HEK293T (cell line): ENCODE results near the gene HMGN1.
"Not testable (repeated sequence)": the region's sequence is repeated elsewhere in the genome, so short reads cannot be mapped to it uniquely, and the experiment has no call there.

ENCODE experiments used
- CTCF ChIA-PET: fragments of 350-600 bp; formaldehyde crosslinking; extraction: SDS; loops from one replicate; lab custom pipeline; 2021; ENCODE audit warnings: antibody characterized with exemption, inconsistent platforms; lab: Yijun Ruan, JAX
- POLR2A ChIA-PET: fragments of 350-600 bp; formaldehyde crosslinking; extraction: SDS; loops from one replicate; lab custom pipeline; 2020; ENCODE audit warnings: antibody characterized with exemption, inconsistent platforms; lab: Yijun Ruan, JAX
- DNase-seq: peaks from one replicate; pipeline ENCODE4 v3.0.0; 2012; ENCODE audit warnings: mixed read lengths; ENCODE audit errors: extremely low spot score
- ARNT ChIP-seq: fragments of 450-650 bp; IDR thresholded peaks from 2 replicates; pipeline ENCODE4 v1.6.1; 2017; ENCODE audit warnings: mild to moderate bottlenecking
- BHLHE40 ChIP-seq: fragments of 450-650 bp; IDR thresholded peaks from 2 replicates; pipeline ENCODE4 v1.6.1; 2016; ENCODE audit warnings: mild to moderate bottlenecking, moderate library complexity, borderline replicate concordance
- CTBP1 ChIP-seq: fragments of 450-650 bp; IDR thresholded peaks from 2 replicates; pipeline ENCODE4 v1.6.1; 2016; ENCODE audit warnings: borderline replicate concordance
- ELF4 ChIP-seq: fragments of 450-650 bp; IDR thresholded peaks from 2 replicates; pipeline ENCODE4 v1.6.1; 2017; ENCODE audit warnings: antibody characterized with exemption
- FOXA1 ChIP-seq: fragments of 450-650 bp; IDR thresholded peaks from 2 replicates; pipeline ENCODE4 v1.6.1; 2016; ENCODE audit warnings: mild to moderate bottlenecking
- FOXK2 ChIP-seq: fragments of 450-650 bp; IDR thresholded peaks from 2 replicates; pipeline ENCODE4 v1.6.1; 2016; ENCODE audit warnings: mild to moderate bottlenecking
- FOXM1 ChIP-seq: fragments of 450-650 bp; IDR thresholded peaks from 2 replicates; pipeline ENCODE4 v1.6.1; 2017; ENCODE audit warnings: mild to moderate bottlenecking, borderline replicate concordance
- HDGF ChIP-seq: fragments of 450-650 bp; IDR thresholded peaks from 2 replicates; pipeline ENCODE4 v1.6.1; 2017; ENCODE audit warnings: antibody characterized with exemption, borderline replicate concordance
- L3MBTL2 ChIP-seq: fragments of 450-650 bp; conservative IDR thresholded peaks from 2 replicates; pipeline ENCODE4 v1.6.1; 2016; ENCODE audit warnings: mild to moderate bottlenecking
- LEF1 ChIP-seq: fragments of 450-650 bp; IDR thresholded peaks from 2 replicates; pipeline ENCODE4 v1.6.1; 2017; ENCODE audit warnings: mild to moderate bottlenecking, borderline replicate concordance
- NFRKB ChIP-seq: fragments of 450-650 bp; IDR thresholded peaks from 2 replicates; pipeline ENCODE4 v1.6.1; 2016; ENCODE audit warnings: mild to moderate bottlenecking, moderate library complexity
- SP1 ChIP-seq: fragments of 450-650 bp; IDR thresholded peaks from 2 replicates; pipeline ENCODE4 v1.6.1; 2017
- SUZ12 ChIP-seq: fragments of 450-650 bp; IDR thresholded peaks from 2 replicates; pipeline ENCODE4 v1.6.1; 2016; ENCODE audit warnings: mild to moderate bottlenecking
- TARDBP ChIP-seq: fragments of 450-650 bp; IDR thresholded peaks from 2 replicates; pipeline ENCODE4 v1.6.1; 2016
- ZNF384 ChIP-seq: fragments of 450-650 bp; IDR thresholded peaks from 2 replicates; pipeline ENCODE4 v1.6.1; 2016
- TF ChIP-seq, protein P1 (sequence below): fragments of 450-650 bp; IDR thresholded peaks from 2 replicates; pipeline ENCODE4 v1.6.1; 2016

The HMGN1 gene

DNA sequence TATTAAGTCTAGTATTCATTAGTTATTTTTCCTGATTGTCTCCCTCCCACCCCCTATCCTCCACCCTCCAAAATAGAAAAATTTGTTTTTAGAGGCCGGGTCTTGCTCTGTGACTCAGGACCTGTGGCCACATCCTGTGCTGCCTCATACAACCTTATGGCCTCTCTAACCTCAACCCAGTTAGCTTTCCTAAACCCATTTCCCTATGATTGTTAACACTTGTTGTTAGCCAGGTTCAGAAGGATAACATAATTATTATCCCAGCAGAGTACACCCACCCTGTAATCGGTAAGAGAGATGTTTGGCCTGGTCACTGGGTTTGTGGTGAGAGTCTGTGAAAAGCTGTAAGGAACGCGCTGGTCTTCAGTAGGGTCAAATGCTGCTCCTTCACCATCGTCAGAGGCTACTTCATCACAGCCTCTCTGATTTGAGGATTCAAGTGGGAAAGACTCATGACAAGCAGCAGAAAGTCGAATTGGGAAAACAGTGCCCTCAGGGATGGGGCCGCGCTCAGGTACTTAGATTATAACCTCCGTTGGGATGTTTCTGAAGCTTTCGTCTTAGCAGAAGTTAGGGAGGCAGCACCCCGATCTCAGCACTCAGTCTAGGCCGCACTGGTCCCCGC is 35.9 kb upstream of the HMGN1 start:
- ChIA-PET POLR2A (interaction anchor here (3.6 kb wide), 1 partner anchor 36 kb away, joined by 41 read pairs; the partner anchor contains the start of gene HMGN1), CTCF (no interaction called here)
- TF ChIP-seq ZNF384 (no peak), SUZ12 (no peak), BHLHE40 (no peak), CTBP1 (no peak), FOXM1 (no peak), ELF4 (no peak), LEF1 (no peak), ARNT (no peak), NFRKB (no peak), FOXA1 (no peak), SP1 (no peak)
- TF ChIP-seq, protein P1, sequence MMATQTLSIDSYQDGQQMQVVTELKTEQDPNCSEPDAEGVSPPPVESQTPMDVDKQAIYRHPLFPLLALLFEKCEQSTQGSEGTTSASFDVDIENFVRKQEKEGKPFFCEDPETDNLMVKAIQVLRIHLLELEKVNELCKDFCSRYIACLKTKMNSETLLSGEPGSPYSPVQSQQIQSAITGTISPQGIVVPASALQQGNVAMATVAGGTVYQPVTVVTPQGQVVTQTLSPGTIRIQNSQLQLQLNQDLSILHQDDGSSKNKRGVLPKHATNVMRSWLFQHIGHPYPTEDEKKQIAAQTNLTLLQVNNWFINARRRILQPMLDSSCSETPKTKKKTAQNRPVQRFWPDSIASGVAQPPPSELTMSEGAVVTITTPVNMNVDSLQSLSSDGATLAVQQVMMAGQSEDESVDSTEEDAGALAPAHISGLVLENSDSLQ: no peak
- DNase-seq: no peak

DNA sequence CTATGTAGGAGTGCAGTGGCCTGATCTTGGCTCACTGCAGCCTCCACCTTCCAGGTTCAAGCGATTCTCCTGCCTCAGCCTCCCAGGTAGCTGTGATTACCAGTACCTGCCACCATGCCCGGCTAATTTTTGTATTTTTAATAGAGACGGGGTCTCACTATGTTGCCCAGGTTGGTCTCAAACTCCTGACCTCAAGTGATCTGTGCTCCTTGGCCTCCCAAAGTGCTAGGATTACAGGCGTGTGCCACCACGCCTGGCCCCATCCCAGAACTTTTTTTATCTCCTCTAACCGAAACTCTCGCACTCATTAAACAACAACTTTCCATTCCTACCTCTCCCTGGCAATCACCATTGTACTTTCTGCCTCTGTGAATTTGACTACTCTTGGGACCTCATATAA is 33.2 kb upstream of the HMGN1 start:
- POLR2A ChIA-PET: interaction anchor here (0.5 kb wide), 1 partner anchor 34 kb away, joined by 3 read pairs; no protein-coding TSS in a partner anchor
- CTCF ChIA-PET, DNase-seq: not testable (repeated sequence)

DNA sequence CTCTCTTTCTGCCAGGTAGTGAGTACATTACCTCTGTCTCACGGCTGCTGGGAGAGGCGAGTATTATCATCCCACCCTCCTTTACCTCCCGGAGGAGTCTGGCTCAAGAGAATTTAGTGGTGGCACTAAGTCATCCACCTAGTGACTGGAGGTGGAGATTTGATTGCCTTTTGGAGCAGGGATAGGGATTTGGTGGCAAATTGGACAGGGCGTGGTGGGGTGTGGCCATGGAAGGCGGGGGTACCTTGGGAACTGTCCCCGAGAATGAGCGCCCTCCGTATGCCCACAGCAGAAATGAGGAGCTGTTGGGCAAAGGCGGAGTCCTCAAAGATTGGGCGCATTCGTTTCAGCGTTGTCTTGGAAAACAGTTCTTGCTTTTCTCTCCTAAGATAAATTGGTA is 32.1 kb upstream of the HMGN1 start:
- ChIA-PET CTCF (no interaction called here), POLR2A (interaction anchor here (0.9 to 1.5 kb wide), 5 partner anchors 14 to 98 kb away, joined by 3 to 8 read pairs (median 5); partner anchors contain the start of gene HMGN1)
- TF ChIP-seq ELF4: no peak
- TF ChIP-seq CTBP1: no peak
- TF ChIP-seq LEF1: no peak
- no peak for TF ChIP-seq FOXK2
- no peak for TF ChIP-seq TARDBP
- TF ChIP-seq, protein P1: no peak
- no peak for TF ChIP-seq BHLHE40
- TF ChIP-seq HDGF: no peak
- TF ChIP-seq SUZ12: no peak
- no peak for TF ChIP-seq ZNF384
- TF ChIP-seq L3MBTL2: no peak
- no peak for TF ChIP-seq FOXA1
- TF ChIP-seq NFRKB: no peak
- no peak for DNase-seq

DNA sequence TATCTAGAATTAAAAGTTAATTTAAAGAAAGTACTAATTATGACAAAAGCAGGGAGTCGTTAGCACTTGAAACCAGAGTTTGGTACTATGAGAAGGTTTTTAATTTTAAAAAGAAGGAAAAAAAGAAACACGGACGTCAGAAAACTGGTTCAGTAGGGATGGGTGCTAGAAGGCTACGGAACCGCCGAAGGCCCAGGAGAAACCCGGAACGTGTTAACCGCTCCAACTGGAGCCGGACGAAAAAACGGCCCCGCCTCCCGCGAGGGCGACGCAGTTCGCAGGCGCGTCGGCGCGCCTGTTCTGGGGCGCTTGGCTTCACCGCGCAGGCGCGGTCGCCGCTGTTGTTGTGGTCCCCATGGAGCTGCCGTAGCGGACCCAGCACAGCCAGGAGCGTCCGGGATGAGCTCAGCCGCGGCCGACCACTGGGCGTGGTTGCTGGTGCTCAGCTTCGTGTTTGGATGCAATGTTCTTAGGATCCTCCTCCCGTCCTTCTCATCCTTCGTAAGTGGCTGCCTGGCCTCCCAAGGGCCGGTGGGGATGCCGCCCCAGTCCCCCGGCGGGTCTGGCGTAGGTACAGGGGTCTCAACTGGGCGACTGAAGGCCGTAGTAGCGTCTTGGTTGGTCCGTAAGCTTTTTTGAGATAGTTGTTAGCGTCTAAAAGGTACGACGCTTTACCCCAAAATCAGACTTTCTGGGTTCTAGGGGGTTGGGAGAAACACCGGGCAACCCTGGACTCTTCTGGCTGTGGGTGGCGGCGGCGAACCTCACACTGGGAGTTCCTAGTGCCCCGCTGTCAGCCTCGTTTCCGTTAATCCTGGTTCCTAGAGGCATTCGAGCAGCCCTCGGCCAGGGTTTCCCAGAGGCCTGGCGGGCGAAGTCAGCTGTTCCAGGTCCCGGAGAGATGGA is 31.4 kb upstream of the HMGN1 start:
- DNase-seq: peak; percentile 97
- ChIA-PET POLR2A (interaction anchor here (0.6 to 1.5 kb wide), 20 partner anchors 10 to 197 kb away, joined by 3 to 11 read pairs (median 4); partner anchors contain the start of genes BRWD1, HMGN1 and PSMG1), CTCF (interaction anchor here (0.6 to 1.1 kb wide), 2 partner anchors 11 to 17 kb away, joined by 3 read pairs; no protein-coding TSS in a partner anchor)
- TF ChIP-seq TARDBP (no peak), NFRKB (no peak), CTBP1 (0 out of 2 replicates have a peak, but pooled peaks have one; percentile 17), L3MBTL2 (peak; percentile 37; the same call in 1 of the 2 replicates)

DNA sequence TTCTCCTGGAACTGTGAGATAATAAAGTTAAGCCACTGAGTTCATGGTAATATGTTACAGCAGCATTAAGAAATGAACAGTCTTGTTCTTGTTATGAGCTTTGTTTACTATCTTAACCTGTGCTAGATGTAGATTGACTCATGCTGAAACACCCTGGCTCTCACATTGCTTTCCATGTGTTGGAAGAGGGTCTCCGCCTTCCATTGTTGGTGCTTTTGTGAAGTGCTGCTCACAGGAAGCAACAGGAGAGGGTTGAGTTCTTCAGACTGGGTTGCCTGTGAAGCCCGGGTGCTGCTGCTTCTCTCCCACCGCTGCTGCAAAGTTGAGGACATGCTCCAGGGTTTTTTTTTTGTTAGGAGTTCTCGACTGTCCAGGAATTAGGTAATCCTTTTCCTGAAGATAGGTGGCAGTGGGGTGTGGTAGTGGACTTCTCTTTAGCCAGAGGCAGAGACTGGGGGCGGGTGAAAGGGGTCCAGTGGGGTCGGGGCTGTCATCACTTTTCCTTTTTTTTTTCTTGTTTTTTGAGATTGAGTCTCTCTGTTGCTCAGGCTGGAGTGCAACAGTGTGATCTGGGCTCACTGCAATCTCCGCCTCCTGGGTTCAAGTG is 28.7 kb upstream of the HMGN1 start:
- DNase-seq: no peak
- ChIA-PET POLR2A (interaction anchor here (1.5 kb wide), 1 partner anchor 10 kb away, joined by 3 read pairs; no protein-coding TSS in a partner anchor), CTCF (no interaction called here)
- TF ChIP-seq FOXM1 (no peak), SP1 (no peak), ZNF384 (no peak), CTBP1 (no peak), FOXA1 (no peak), NFRKB (no peak), TARDBP (no peak)

DNA sequence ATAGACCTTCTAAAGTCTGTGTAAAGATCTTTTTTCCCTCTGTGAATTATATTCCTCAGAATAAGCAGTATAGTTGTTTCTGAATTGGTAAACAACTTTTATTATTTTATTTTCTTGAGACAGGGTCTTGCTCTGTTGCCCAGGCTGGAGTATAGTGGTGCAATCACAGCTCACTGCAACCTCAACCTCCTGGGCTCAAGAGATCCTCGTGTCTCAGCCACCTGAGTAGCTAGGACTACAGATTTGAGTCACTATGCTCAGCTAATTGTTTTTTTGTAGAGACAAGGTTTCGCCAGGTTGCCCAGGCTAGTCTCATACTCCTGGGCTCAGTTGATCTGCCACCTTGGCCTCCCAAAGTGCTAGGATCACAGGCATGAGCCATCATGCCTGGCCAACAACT is 26.6 kb upstream of the HMGN1 start:
- TF ChIP-seq ARNT: no peak
- no peak for TF ChIP-seq ZNF384
- TF ChIP-seq LEF1: no peak
- TF ChIP-seq SP1: no peak
- TF ChIP-seq, protein P1: no peak
- no peak for TF ChIP-seq HDGF
- no peak for DNase-seq
- ChIA-PET POLR2A (interaction anchor here (2.7 kb wide), 1 partner anchor 12 kb away, joined by 17 read pairs; no protein-coding TSS in a partner anchor), CTCF (no interaction called here)
